Neuronal stem cell (in vitro differentiated cells): ENCODE data around the gene TOP1.

Source experiments
- DNase-seq: peaks from one replicate; pipeline ENCODE4 v3.0.0-alpha.2; 2013; ENCODE audit warnings: low spot score
- H2AFZ ChIP-seq: one replicate; pipeline ENCODE4 v1.6.1; 2013; ENCODE audit warnings: mild to moderate bottlenecking, low read length, inconsistent platforms
- H2AK5ac ChIP-seq: 2 replicates; pipeline ENCODE4 v1.6.1; 2013; ENCODE audit warnings: low read depth, mild to moderate bottlenecking, inconsistent platforms, low read length, moderate library complexity, mixed read lengths
- H2BK120ac ChIP-seq: 2 replicates; pipeline ENCODE4 v1.6.1; 2013; ENCODE audit warnings: low read depth, mild to moderate bottlenecking, inconsistent platforms, low read length, moderate library complexity, mixed read lengths
- H2BK12ac ChIP-seq: one replicate; pipeline ENCODE4 v1.6.1; 2013; ENCODE audit warnings: low read length, inconsistent platforms
- H2BK15ac ChIP-seq: 2 replicates; pipeline ENCODE4 v1.6.1; 2013; ENCODE audit warnings: mild to moderate bottlenecking, low read length, inconsistent platforms, mixed read lengths
- H2BK5ac ChIP-seq: one replicate; pipeline ENCODE4 v1.6.1; 2013; ENCODE audit warnings: inconsistent platforms, mild to moderate bottlenecking, low read length, moderate library complexity
- H3K14ac ChIP-seq: one replicate; pipeline ENCODE4 v1.6.1; 2013; ENCODE audit warnings: low read length, inconsistent platforms
- H3K18ac ChIP-seq: 2 replicates; pipeline ENCODE4 v1.6.1; 2013; ENCODE audit warnings: low read length, inconsistent platforms
- H3K23ac ChIP-seq: 2 replicates; pipeline ENCODE4 v1.6.1; 2013; ENCODE audit warnings: low read depth, mild to moderate bottlenecking, mixed read lengths, low read length, inconsistent platforms; ENCODE audit not compliant: poor library complexity
- H3K27ac ChIP-seq: replicated peaks from 3 replicates; pipeline ENCODE4 v1.5.1; 2013; ENCODE audit warnings: low read length, inconsistent platforms
- H3K27me3 ChIP-seq, 3 experiments: 2 replicates each; pipeline ENCODE4 v1.6.1; 2013; ENCODE audit warnings: low read length in 3 of 3, mild to moderate bottlenecking in 2 of 3, inconsistent platforms in 1 of 3, low read depth in 1 of 3, mixed read lengths in 1 of 3, moderate library complexity in 1 of 3; ENCODE audit not compliant: control insufficient read depth in 3 of 3, insufficient read depth in 3 of 3
- H3K36me3 ChIP-seq, 2 donors: replicated peaks in 1 of 2; 2 replicates each; pipeline ENCODE4 v1.6.1; 2013; ENCODE audit warnings: low read length in 2 of 2; ENCODE audit not compliant: control insufficient read depth in 2 of 2, insufficient read depth in 2 of 2
- H3K4ac ChIP-seq: 2 replicates; pipeline ENCODE4 v1.6.1; 2013; ENCODE audit warnings: inconsistent platforms, mild to moderate bottlenecking, low read length, moderate library complexity
- H3K4me1 ChIP-seq, 2 donors: 1 replicate in 1 of 2; 2 replicates in 1 of 2; pipeline ENCODE4 v1.6.1; 2013; ENCODE audit warnings: low read length in 2 of 2, low read depth in 1 of 2; ENCODE audit not compliant: control insufficient read depth in 2 of 2, insufficient read depth in 1 of 2
- H3K4me2 ChIP-seq: one replicate; pipeline ENCODE4 v1.6.1; 2013; ENCODE audit warnings: mild to moderate bottlenecking, low read length, inconsistent platforms; ENCODE audit not compliant: insufficient read depth, poor library complexity, severe bottlenecking
- H3K4me3 ChIP-seq, 2 donors: 2 replicates each; pipeline ENCODE4 v1.5.1; 2013; ENCODE audit warnings: low read length in 2 of 2, mild to moderate bottlenecking in 2 of 2, inconsistent platforms in 1 of 2, moderate library complexity in 1 of 2
- H3K79me1 ChIP-seq: one replicate; pipeline ENCODE4 v1.6.1; 2013; ENCODE audit warnings: low read depth, mild to moderate bottlenecking, inconsistent platforms, low read length, moderate library complexity
- H3K9ac ChIP-seq: one replicate; pipeline ENCODE4 v1.6.1; 2013; ENCODE audit warnings: mild to moderate bottlenecking, low read depth, low read length, inconsistent platforms; ENCODE audit not compliant: poor library complexity
- H3K9me3 ChIP-seq, 2 donors: replicated peaks in 1 of 2; 2 replicates each; pipeline versions ENCODE3 to v1.6.1; 2013; ENCODE audit warnings: low read length in 2 of 2, mild to moderate bottlenecking in 2 of 2, inconsistent platforms in 1 of 2, low read depth in 1 of 2, mixed read lengths in 1 of 2, moderate library complexity in 1 of 2; ENCODE audit not compliant: control insufficient read depth in 2 of 2, insufficient read depth in 1 of 2
- H4K8ac ChIP-seq: one replicate; pipeline ENCODE4 v1.6.1; 2013; ENCODE audit warnings: low read depth, mild to moderate bottlenecking, inconsistent platforms, low read length, moderate library complexity
- H4K91ac ChIP-seq: one replicate; pipeline ENCODE4 v1.6.1; 2013; ENCODE audit warnings: low read length, low read depth, mild to moderate bottlenecking, inconsistent platforms; ENCODE audit not compliant: poor library complexity
- WGBS, 2 donors: extraction: QIAGEN DNeasy Blood & Tissue Kit; methylation state at CpG; one replicate each; pipeline ENCODE4 v1.1.7; 2013; ENCODE audit warnings: missing lambda C conversion rate in 2 of 2, mixed read lengths in 1 of 2; ENCODE audit not compliant: insufficient read length in 2 of 2, insufficient replicate concordance in 1 of 2; ENCODE audit errors: extremely low coverage in 2 of 2; 5-methylcytosine and 5-hydroxymethylcytosine counted together

TOP1 gene

DNA sequence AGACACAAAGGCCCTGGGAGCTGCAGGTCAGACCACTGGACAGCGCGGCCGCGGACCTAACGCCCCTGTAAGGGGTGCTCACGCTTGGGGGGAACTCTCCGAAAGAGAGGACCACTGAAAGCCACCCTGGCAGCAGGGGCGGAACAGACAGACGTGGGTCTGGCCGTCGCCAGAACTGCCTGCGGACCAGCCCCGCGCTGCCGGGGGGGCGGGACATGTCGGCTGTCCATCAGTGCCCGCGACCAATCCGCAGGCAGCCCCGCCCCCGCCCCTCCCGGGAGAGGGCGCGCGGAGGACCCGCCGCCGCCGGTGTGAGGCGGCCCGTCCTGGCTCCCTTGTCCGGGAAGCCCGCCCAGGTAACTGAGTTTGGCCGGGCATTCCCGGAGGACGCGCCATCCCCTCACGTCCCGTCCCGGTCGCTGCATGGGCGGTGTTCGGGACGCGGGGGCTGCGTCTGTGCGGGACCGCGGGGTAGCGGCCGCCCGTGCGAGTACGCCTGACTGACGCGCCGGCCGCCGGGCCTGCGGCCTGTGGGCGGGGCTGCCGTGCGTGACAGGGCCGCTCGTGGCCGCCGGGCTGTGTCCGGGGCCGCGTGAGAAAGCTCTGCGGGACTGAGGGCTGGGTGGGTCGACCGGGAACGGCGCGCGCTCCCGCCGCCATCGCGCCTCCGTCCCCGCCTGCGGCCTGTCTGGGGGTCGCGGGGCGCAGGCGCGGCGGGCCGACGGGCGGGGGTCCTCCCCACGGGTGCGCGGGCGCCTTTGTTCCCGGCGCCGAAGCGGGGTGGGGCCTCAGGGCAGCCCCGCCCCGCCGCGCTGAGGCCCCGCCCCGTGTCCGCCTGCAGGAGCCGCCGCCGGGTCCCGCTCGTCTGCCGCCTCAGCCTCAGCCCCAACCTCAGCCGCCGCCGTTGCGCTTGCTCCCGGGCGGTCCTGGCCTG lies 108.3 kb downstream of the TOP1 start, which contains the start of gene PLCG1:
Gene PLCG1 (plus strand): TSS at position 864 of the 934 bp plus-strand sequence. CDS start 99 bp downstream, outside the sequence.
- peaks cover 10 to 37% of the 10 kb centered on the region in 2 donors for H3K36me3 ChIP-seq
- WGBS, 2 donors: no CpG with 5 or more reads among the region's 121 CpGs
- H3K23ac ChIP-seq: peak within 1 kb of the TSS; percentile 78
- H3K27ac ChIP-seq: peak within 1 kb of the TSS; percentile 91
- no peaks in the 10 kb centered on the region for H3K27me3 ChIP-seq
- H2AK5ac ChIP-seq: peak within 1 kb of the TSS; percentile 89
- H2BK5ac ChIP-seq: peak within 1 kb of the TSS; percentile 93
- H3K4me2 ChIP-seq: peak within 1 kb of the TSS; percentile 85
- peak within 1 kb of the TSS; percentile 100 for H3K9ac ChIP-seq
- no peak within 1 kb of the TSS for H2BK15ac ChIP-seq
- DNase-seq: peak; percentile 86
- peak within 1 kb of the TSS; percentile 93 for H3K4ac ChIP-seq
- peak within 1 kb of the TSS; percentile 93 for H2BK120ac ChIP-seq
- peak within 1 kb of the TSS; percentile 99 for H3K14ac ChIP-seq
- H3K4me1 ChIP-seq: peaks cover 27% of the 10 kb centered on the region in 2 donors
- peak within 1 kb of the TSS; percentile 93 for H4K91ac ChIP-seq
- H3K9me3 ChIP-seq: no peaks in the 10 kb centered on the region
- peak within 1 kb of the TSS; percentile 92 for H4K8ac ChIP-seq
- peak within 1 kb of the TSS; percentile 99 for H3K18ac ChIP-seq
- H3K4me3 ChIP-seq: peak within 1 kb of the TSS; percentile 85 to 99
- peaks cover 6% of the 10 kb centered on the region for H3K79me1 ChIP-seq
- H2BK12ac ChIP-seq: no peak within 1 kb of the TSS
- peak within 1 kb of the TSS; percentile 95 for H2AFZ ChIP-seq

DNA sequence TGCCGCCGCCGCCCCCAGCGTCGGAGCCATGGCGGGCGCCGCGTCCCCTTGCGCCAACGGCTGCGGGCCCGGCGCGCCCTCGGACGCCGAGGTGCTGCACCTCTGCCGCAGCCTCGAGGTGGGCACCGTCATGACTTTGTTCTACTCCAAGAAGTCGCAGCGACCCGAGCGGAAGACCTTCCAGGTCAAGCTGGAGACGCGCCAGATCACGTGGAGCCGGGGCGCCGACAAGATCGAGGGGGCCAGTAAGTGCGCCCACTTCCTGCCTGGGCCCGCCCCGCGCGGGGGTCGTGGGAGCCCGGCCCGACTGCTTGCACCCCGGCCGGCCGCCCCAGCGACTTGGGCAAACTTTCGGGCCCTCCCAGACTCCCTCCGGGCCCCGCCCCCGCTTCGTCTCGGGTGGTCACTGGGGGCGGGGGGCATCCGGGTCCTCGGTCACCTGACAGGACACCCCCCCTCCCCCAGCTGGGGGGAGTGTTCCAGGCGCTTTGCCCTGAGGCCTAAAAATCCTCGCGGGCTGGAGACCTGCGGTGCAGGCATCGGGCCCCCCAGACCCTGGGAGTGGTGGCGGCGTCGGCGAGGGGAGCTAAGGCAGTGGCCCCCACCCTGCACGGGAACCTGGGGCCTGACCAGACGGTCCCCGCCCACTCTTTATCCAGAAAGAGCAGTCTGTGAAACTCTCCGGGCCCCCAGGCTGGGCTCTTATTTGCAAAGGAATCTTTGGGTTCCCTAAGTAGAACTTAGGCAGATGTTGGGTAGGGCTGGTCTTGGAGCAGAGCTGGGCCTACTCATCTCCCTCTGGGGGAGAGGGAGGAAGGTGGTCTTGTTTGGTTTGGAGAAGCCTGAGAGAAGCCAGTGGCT lies 109.2 kb downstream of the TOP1 start:
- WGBS, 2 donors: no CpG with 5 or more reads among the region's 66 CpGs
- DNase-seq: peak; percentile 80
- Histone ChIP-seq H3K27ac (peak overlapping the region; percentile 78), H3K14ac (peak overlapping the region; percentile 95), H2AK5ac (peak overlapping the region; percentile 77), H3K4me2 (peak overlapping the region; percentile 85), H2BK120ac (no peak overlapping the region), H3K27me3 (no peaks in the 10 kb centered on the region), H3K9ac (peak overlapping the region; percentile 99), H3K9me3 (no peaks in the 10 kb centered on the region), H3K23ac (peak overlapping the region; percentile 78), H2BK15ac (no peak overlapping the region), H3K18ac (peak overlapping the region; percentile 96), H2AFZ (peak overlapping the region; percentile 95), H3K79me1 (peaks cover 12% of the 10 kb centered on the region), H3K36me3 (peaks cover 10 to 46% of the 10 kb centered on the region in 2 donors), H2BK12ac (no peak overlapping the region), H3K4me1 (peaks cover 27 to 34% of the 10 kb centered on the region in 2 donors), H3K4me3 (peak overlapping the region; percentile 85 to 96), H3K4ac (peak overlapping the region; percentile 91), H4K91ac (no peak overlapping the region), H2BK5ac (peak overlapping the region; percentile 93), H4K8ac (no peak overlapping the region)

DNA sequence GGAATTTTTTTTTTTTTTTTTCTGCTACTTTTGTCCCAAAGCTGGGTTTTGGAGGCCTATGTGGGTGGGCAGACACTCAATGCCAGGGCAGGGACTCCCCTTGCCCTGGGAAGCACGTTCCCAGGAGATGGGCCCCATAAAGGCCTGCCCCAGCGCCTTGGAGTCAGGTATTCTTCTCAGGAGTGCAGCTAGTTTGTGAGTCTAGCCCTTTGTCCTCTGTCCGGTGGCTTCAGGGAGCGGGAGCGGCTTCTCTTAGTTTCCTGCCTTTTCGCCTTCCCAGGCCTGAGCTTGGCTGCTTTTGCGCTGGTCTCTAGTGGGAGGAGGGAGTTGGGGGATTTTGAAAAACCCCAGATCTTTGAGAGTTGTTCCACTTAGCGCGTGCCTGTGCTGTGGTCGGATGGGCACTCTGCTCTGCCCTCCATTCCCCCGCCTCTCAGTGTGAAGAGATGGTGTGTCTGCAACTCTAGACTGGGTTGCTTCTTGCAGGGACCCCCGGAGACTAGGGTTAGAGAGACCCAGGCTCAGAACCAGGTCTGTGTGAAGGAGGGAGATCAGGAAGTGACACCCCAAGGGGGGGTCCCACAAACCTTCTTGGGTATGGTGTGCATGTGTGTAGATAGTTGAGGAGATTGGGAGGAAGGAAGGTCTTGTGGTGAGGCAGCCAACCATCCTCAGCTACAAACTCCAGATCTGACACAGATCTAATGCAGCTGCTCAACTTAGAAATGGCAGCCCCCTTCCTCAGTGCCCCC lies 110.0 kb downstream of the TOP1 start:
- Histone ChIP-seq H3K23ac (no peak overlapping the region), H4K8ac (no peak overlapping the region), H3K4me1 (peaks cover 27 to 37% of the 10 kb centered on the region in 2 donors), H2BK120ac (no peak overlapping the region), H3K14ac (no peak overlapping the region), H2AFZ (peak overlapping the region; percentile 95), H2BK12ac (no peak overlapping the region), H3K27me3 (no peaks in the 10 kb centered on the region), H3K4me2 (peak overlapping the region; percentile 85), H3K79me1 (peaks cover 13% of the 10 kb centered on the region), H2BK5ac (peak overlapping the region; percentile 76), H3K36me3 (peaks cover 10 to 53% of the 10 kb centered on the region in 2 donors), H3K4me3 (peak overlapping the region; percentile 85 to 96), H2BK15ac (no peak overlapping the region), H2AK5ac (peak overlapping the region; percentile 72), H3K4ac (no peak overlapping the region), H4K91ac (no peak overlapping the region), H3K27ac (peak overlapping the region; percentile 63), H3K9me3 (no peaks in the 10 kb centered on the region), H3K9ac (peak overlapping the region; percentile 94), H3K18ac (peak overlapping the region; percentile 63)
- WGBS, 2 donors: no CpG with 5 or more reads among the region's 12 CpGs
- DNase-seq: peak; percentile 18
